K562 (cell line): Measurements from ENCODE around the gene GZMA.

ENCODE experiments used
- CCAR2 ChIP-seq: fragments of 200-400 bp; formaldehyde crosslinking; IDR thresholded peaks from 2 replicates; pipeline ENCODE4 v1.6.1; 2017; ENCODE audit warnings: mild to moderate bottlenecking, low read depth, low read length
- CEBPB ChIP-seq: fragments of 450-650 bp; IDR thresholded peaks from 2 replicates; pipeline ENCODE4 v1.6.1; 2016; ENCODE audit warnings: missing genetic modification characterization, missing compliant biosample characterization
- MAFF ChIP-seq: IDR thresholded peaks from 2 replicates; pipeline ENCODE4 v1.6.1; 2012; ENCODE audit warnings: low read length, improper control_type of control experiment
- TF ChIP-seq, protein P1 (sequence below), 3 experiments: IDR thresholded peaks in 2 of 3; conservative IDR thresholded peaks in 1 of 3; 2 replicates each; pipeline ENCODE4 v1.5.1; 2011 to 2012; ENCODE audit warnings: low read length in 3 of 3, mild to moderate bottlenecking in 3 of 3, control low read depth in 2 of 3, improper control_type of control experiment in 1 of 3, inconsistent platforms in 1 of 3, low read depth in 1 of 3, mixed read lengths in 1 of 3, moderate library complexity in 1 of 3; ENCODE audit not compliant: insufficient read depth in 2 of 3

GRCh38 chr5:55062039-55062779 lies 40.2 kb upstream of the GZMA start:
- TF ChIP-seq MAFF (no peak), CCAR2 (no peak), CEBPB (tag) (no peak)
- TF ChIP-seq, protein P1, sequence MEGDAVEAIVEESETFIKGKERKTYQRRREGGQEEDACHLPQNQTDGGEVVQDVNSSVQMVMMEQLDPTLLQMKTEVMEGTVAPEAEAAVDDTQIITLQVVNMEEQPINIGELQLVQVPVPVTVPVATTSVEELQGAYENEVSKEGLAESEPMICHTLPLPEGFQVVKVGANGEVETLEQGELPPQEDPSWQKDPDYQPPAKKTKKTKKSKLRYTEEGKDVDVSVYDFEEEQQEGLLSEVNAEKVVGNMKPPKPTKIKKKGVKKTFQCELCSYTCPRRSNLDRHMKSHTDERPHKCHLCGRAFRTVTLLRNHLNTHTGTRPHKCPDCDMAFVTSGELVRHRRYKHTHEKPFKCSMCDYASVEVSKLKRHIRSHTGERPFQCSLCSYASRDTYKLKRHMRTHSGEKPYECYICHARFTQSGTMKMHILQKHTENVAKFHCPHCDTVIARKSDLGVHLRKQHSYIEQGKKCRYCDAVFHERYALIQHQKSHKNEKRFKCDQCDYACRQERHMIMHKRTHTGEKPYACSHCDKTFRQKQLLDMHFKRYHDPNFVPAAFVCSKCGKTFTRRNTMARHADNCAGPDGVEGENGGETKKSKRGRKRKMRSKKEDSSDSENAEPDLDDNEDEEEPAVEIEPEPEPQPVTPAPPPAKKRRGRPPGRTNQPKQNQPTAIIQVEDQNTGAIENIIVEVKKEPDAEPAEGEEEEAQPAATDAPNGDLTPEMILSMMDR (IDR thresholded peaks at IDR 0.05 in 2 of 3, conservative IDR thresholded peaks at IDR 0.05 in 1 of 3; ENCODE audit: insufficient read depth in 2 of 3, low read depth in 1 of 3, low read length in 3 of 3): no peak
